ENCODE measurements around the gene IFI27L1. TPM values are rescaled to one million over a fixed set of nuclear protein-coding genes. Genes with fewer than 3 reads are reported as not detected.

IFI27L1 gene
- total and polyA plus RNA-seq, 2 of the 13 experiments (the other 11 are each of a cell fraction or from before 2014, with no cell fraction given), result 11.9 to 19.0 TPM

DNA sequence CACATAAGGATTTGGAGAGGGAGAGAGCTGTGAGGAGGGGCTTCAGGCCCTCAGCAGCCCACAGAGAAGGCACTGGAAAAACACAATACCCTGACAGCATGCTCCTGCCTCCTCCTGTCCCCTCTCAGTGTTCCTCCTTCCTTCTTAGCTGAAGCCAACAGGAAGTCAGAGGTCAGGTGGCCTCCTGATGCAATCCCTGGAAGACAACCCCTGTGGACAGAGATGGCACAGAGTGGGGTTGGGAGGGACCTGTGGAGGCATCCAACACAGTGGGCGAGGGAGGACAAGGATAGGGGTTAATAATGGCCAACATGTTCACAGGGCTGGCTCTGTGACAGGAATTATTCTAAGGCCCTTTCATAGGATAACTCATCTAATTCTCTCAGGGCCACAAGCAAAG lies 63.7 kb downstream of the IFI27L1 start (continued):
- TF ChIP-seq ELF3 (CRISPR knock-in tag; IDR thresholded peaks at IDR 0.05) (0 out of 2 replicates have a peak, but pooled peaks have one; percentile 46), HNRNPLL (IDR thresholded peaks at IDR 0.05; ENCODE audit: low read depth, low read length, poor library complexity, severe bottlenecking) (no peak), GABPA (IDR thresholded peaks at IDR 0.05; ENCODE audit: low read depth, low read length) (no peak), GABPA (CRISPR knock-in tag; IDR thresholded peaks at IDR 0.05; ENCODE audit: low read depth) (peak; percentile 68), MIER3 (CRISPR knock-in tag; IDR thresholded peaks at IDR 0.05; ENCODE audit: borderline replicate concordance) (no peak), ZNF572 (CRISPR knock-in tag; IDR thresholded peaks at IDR 0.05) (0 out of 2 replicates have a peak, but pooled peaks have one; percentile 43), FOXK1 (CRISPR knock-in tag; IDR thresholded peaks at IDR 0.05; ENCODE audit: borderline replicate concordance, low read depth) (no peak), GATAD2A (CRISPR knock-in tag; IDR thresholded peaks at IDR 0.05) (peak; percentile 19; the same call in 1 of the 2 replicates)
- TF ChIP-seq, protein P1, sequence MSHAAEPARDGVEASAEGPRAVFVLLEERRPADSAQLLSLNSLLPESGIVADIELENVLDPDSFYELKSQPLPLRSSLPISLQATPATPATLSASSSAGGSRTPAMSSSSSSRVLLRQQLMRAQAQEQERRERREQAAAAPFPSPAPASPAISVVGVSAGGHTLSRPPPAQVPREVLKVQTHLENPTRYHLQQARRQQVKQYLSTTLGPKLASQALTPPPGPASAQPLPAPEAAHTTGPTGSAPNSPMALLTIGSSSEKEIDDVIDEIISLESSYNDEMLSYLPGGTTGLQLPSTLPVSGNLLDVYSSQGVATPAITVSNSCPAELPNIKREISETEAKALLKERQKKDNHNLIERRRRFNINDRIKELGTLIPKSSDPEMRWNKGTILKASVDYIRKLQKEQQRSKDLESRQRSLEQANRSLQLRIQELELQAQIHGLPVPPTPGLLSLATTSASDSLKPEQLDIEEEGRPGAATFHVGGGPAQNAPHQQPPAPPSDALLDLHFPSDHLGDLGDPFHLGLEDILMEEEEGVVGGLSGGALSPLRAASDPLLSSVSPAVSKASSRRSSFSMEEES (CRISPR knock-in tag; IDR thresholded peaks at IDR 0.05), result peak; percentile 67
- TF ChIP-seq, protein P2, sequence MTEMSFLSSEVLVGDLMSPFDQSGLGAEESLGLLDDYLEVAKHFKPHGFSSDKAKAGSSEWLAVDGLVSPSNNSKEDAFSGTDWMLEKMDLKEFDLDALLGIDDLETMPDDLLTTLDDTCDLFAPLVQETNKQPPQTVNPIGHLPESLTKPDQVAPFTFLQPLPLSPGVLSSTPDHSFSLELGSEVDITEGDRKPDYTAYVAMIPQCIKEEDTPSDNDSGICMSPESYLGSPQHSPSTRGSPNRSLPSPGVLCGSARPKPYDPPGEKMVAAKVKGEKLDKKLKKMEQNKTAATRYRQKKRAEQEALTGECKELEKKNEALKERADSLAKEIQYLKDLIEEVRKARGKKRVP (CRISPR knock-in tag; IDR thresholded peaks at IDR 0.05), result peak in 1 of 2 experiments; percentile 95; a peak in 2 of 4 replicates

DNA sequence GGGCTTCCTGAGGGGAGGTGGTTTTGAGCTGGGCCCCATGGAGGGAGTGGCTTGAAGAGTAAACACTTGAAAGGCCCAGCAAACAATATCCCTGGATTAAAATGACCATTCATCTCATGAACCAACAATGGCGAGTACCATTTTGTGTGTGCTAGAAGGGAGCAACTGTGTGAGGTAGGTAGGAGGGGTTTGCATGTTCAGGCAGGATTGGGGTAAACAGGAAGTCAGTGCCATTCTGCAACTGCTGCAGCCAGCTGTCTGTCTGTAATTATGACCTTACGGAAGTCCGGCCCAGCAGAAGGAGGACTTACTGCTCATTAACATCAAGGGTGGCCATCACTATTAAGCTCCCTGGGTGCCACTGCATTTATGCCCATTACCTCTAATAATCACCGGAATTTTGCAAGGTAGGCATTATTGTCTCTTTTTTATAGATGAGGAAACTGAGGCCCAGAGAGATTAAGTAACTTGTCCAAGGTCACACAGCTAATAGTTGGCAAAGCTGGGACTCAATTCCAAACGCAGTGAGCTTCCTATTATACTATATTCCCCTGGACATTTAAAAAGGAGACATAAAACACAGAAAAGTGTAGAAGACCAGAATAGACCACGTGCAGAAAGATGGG lies 64.9 kb downstream of the IFI27L1 start:
- CTCF ChIA-PET (ENCODE audit: low intra/inter-chr PET ratio, low total read pairs), result no interaction called here
- POLR2A ChIA-PET, result no interaction called here
- H3K4me1 ChIP-seq (ENCODE audit: insufficient read depth, low read length), result peaks cover 15% of the 10 kb centered on the region
- no peak for FAIRE-seq
- no peak for DNase-seq (ENCODE audit: low spot score)
- in situ Hi-C loops (cut with HindIII; ENCODE audit: extremely low pct_ligation_motif_present, low pct_unique_long_range_greater_than_20kb) (no loop called here), intact Hi-C loops (cut with micrococcal nuclease; ENCODE audit: unreplicated experiment) (no loop called here)
- no peak overlapping the region for H3K27ac ChIP-seq (ENCODE audit: extremely low read length, insufficient read depth, low read length)
- no peaks in the 10 kb centered on the region for H3K36me3 ChIP-seq (replicated peaks in 1 of 2; ENCODE audit: control insufficient read depth in 1 of 2, insufficient read depth in 2 of 2, low read length in 2 of 2)
- H4K20me1 ChIP-seq (ENCODE audit: insufficient read depth, low read length), result no peaks in the 10 kb centered on the region
- 40% methylated on average over 6 of the region's 6 CpGs for WGBS (ENCODE audit: low lambda C conversion rate)
- no TSS peak for BruUV-seq (replicated peaks)
- H3K9me3 ChIP-seq (ENCODE audit: low read length), result no peaks in the 10 kb centered on the region
- H2AFZ ChIP-seq (ENCODE audit: low read length), result no peak overlapping the region
- H3K4me2 ChIP-seq (ENCODE audit: low read depth, low read length), result peak overlapping the region; percentile 32; the same call in 1 of the 2 replicates
- H3K9ac ChIP-seq (ENCODE audit: insufficient read depth, low read depth, low read length), result no peak overlapping the region
- no peaks in the 10 kb centered on the region for H3K27me3 ChIP-seq (ENCODE audit: control insufficient read depth in 1 of 2, insufficient read depth in 2 of 2, low read length in 2 of 2)
- no peak overlapping the region for H3K4me3 ChIP-seq (replicated peaks in 1 of 3; ENCODE audit: insufficient read depth in 1 of 3, low read depth in 2 of 3, low read length in 3 of 3)
- no peak for ATAC-seq
- H3K79me2 ChIP-seq (ENCODE audit: insufficient read depth, low read length), result no peaks in the 10 kb centered on the region
- TF ChIP-seq CHD2 (IDR thresholded peaks at IDR 0.05; ENCODE audit: low read depth, low read length), result no peak
- TF ChIP-seq SIN3A (IDR thresholded peaks at IDR 0.05; ENCODE audit: borderline replicate concordance, low read depth, low read length), result no peak
- TF ChIP-seq SOX13 (IDR thresholded peaks at IDR 0.05), result no peak
- 0 out of 4 replicates have a peak, but pooled peaks of 1 of the 2 experiments have one; percentile 6 for TF ChIP-seq SOX13 (CRISPR knock-in tag; conservative IDR thresholded peaks at IDR 0.05 in 1 of 2, IDR thresholded peaks at IDR 0.05 in 1 of 2)
- no peak for TF ChIP-seq ZNF781 (CRISPR knock-in tag; IDR thresholded peaks at IDR 0.05; ENCODE audit: borderline replicate concordance, not compliant biosample characterization)
- peak; percentile 12; the same call in 1 of the 2 replicates for TF ChIP-seq SOX5 (CRISPR knock-in tag; IDR thresholded peaks at IDR 0.05; ENCODE audit: borderline replicate concordance)
- peak; percentile 10; the same call in 1 of the 2 replicates for TF ChIP-seq SAP130 (CRISPR knock-in tag; IDR thresholded peaks at IDR 0.05; ENCODE audit: low read depth)
- peak; percentile 89 for TF ChIP-seq MAFF (IDR thresholded peaks at IDR 0.05; ENCODE audit: low read depth, low read length)
- no peak for TF ChIP-seq SRF (IDR thresholded peaks at IDR 0.05; ENCODE audit: low read depth, low read length)
- TF ChIP-seq GABPB1 (CRISPR knock-in tag; IDR thresholded peaks at IDR 0.05), result 0 out of 2 replicates have a peak, but pooled peaks have one; percentile 24
- no peak for TF ChIP-seq KDM4B (CRISPR knock-in tag; IDR thresholded peaks at IDR 0.05)
- peak; percentile 91 for TF ChIP-seq MAFK (conservative IDR thresholded peaks at IDR 0.05 in 1 of 2, IDR thresholded peaks at IDR 0.05 in 1 of 2; ENCODE audit: low read length in 2 of 2)
- no peak for TF ChIP-seq SSRP1 (CRISPR knock-in tag; IDR thresholded peaks at IDR 0.05)
- TF ChIP-seq, protein P3, sequence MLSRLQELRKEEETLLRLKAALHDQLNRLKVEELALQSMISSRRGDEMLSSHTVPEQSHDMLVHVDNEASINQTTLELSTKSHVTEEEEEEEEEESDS (CRISPR knock-in tag; IDR thresholded peaks at IDR 0.05; ENCODE audit: borderline replicate concordance), result no peak
